Measurements from ENCODE around the gene ANAPC5. TPM values are rescaled to one million over a fixed set of nuclear protein-coding genes. Genes with fewer than 3 reads are reported as not detected.

Gene ANAPC5
- total RNA-seq, 1 experiment from 2014 or later: 101 TPM

- H2AK5ac ChIP-seq (ENCODE audit: insufficient read length, low read length): no peak overlapping the region
- H3K9me3 ChIP-seq (ENCODE audit: control insufficient read depth, low read depth, low read length): no peaks in the 10 kb centered on the region
- no peak overlapping the region for H3K4me2 ChIP-seq (ENCODE audit: insufficient read depth, insufficient read length, low read length)
- H3K79me1 ChIP-seq (ENCODE audit: insufficient read depth, low read depth, low read length, poor library complexity, severe bottlenecking): peaks cover 9% of the 10 kb centered on the region
- H3K79me2 ChIP-seq (ENCODE audit: insufficient read depth, low read length): no peaks in the 10 kb centered on the region; the same call in 1 of the 2 replicates
- Mint-ChIP-seq H3K36me3 (ENCODE audit: insufficient read depth in 1 of 3, low read depth in 3 of 3) (peaks cover 24 to 51% (median 40%) of the 10 kb centered on the region in 3 experiments; a peak in 6 of 7 replicates), H3K9me3 (no peaks in the 10 kb centered on the region), H3K27ac (no peak overlapping the region), H3K27me3 (ENCODE audit: low read depth) (no peaks in the 10 kb centered on the region), H3K4me1 (peaks cover 3 to 6% of the 10 kb centered on the region in 2 experiments), H3K4me3 (no peak overlapping the region)
- no peak overlapping the region for H2BK120ac ChIP-seq (ENCODE audit: low read depth, low read length, poor library complexity, severe bottlenecking)
- no peak overlapping the region for H3K4ac ChIP-seq (ENCODE audit: low read depth, low read length)
- H3K18ac ChIP-seq (ENCODE audit: insufficient read length, low read depth, low read length): no peak overlapping the region
- no peaks in the 10 kb centered on the region for H3K4me1 ChIP-seq (ENCODE audit: insufficient read depth, low read length)
- H2BK15ac ChIP-seq (ENCODE audit: low read depth, low read length): no peak overlapping the region
- H4K91ac ChIP-seq (ENCODE audit: insufficient read length, low read depth, low read length): no peak overlapping the region
- H3K56ac ChIP-seq (ENCODE audit: insufficient read length, low read depth, low read length): no peak overlapping the region
- no peak overlapping the region for H3K23ac ChIP-seq (ENCODE audit: insufficient read length, low read depth, low read length)
- no peak overlapping the region for H2BK20ac ChIP-seq (ENCODE audit: low read depth, low read length, poor library complexity, severe bottlenecking)
- H4K20me1 ChIP-seq (ENCODE audit: control insufficient read depth, insufficient read depth, insufficient read length): no peaks in the 10 kb centered on the region
- no peak for DNase-seq
- TF ChIP-seq, protein P1, sequence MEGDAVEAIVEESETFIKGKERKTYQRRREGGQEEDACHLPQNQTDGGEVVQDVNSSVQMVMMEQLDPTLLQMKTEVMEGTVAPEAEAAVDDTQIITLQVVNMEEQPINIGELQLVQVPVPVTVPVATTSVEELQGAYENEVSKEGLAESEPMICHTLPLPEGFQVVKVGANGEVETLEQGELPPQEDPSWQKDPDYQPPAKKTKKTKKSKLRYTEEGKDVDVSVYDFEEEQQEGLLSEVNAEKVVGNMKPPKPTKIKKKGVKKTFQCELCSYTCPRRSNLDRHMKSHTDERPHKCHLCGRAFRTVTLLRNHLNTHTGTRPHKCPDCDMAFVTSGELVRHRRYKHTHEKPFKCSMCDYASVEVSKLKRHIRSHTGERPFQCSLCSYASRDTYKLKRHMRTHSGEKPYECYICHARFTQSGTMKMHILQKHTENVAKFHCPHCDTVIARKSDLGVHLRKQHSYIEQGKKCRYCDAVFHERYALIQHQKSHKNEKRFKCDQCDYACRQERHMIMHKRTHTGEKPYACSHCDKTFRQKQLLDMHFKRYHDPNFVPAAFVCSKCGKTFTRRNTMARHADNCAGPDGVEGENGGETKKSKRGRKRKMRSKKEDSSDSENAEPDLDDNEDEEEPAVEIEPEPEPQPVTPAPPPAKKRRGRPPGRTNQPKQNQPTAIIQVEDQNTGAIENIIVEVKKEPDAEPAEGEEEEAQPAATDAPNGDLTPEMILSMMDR (conservative IDR thresholded peaks at IDR 0.05): no peak
- H3K27me3 ChIP-seq (ENCODE audit: insufficient read depth, low read length): no peaks in the 10 kb centered on the region
- no peak overlapping the region for H3K9ac ChIP-seq (ENCODE audit: extremely low read depth, insufficient read length, low read length)
- no peak overlapping the region for H4K5ac ChIP-seq (ENCODE audit: insufficient read length, low read depth, low read length)
- H2BK12ac ChIP-seq (ENCODE audit: insufficient read length, low read depth, low read length): no peak overlapping the region
- H3K27ac ChIP-seq (ENCODE audit: insufficient read length, low read depth, low read length): no peak overlapping the region
- no peak overlapping the region for H3T11ph ChIP-seq (ENCODE audit: low read length)
- H2AFZ ChIP-seq (ENCODE audit: low read length): no peak overlapping the region
- no peak overlapping the region for H3K14ac ChIP-seq (ENCODE audit: insufficient read depth, low read length)
- H4K8ac ChIP-seq (replicated peaks; ENCODE audit: insufficient read length, low read depth, low read length): no peak overlapping the region
- no peak overlapping the region for H2BK5ac ChIP-seq (ENCODE audit: insufficient read length, low read length)
- no CpG with 5 or more reads among the region's 2 CpGs for WGBS (ENCODE audit: extremely low coverage, insufficient read length, low lambda C conversion rate)
- H3K23me2 ChIP-seq (ENCODE audit: insufficient read length, low read depth, low read length, poor library complexity, severe bottlenecking): no peaks in the 10 kb centered on the region
These were observed 5.5 kb downstream of the ANAPC5 start for GRCh38 chr12:121346747-121347146.
